ENCODE data around the gene SLC15A1. TPM values are rescaled to one million over a fixed set of nuclear protein-coding genes. Genes with fewer than 3 reads are reported as not detected.

Gene SLC15A1
- polyA plus RNA-seq, 2 of the 4 experiments (the other 2 are of a cell fraction), result 0.04 to 0.09 TPM

- no peak for TF ChIP-seq ZC3H11A (IDR thresholded peaks at IDR 0.05)
- no peak for TF ChIP-seq FOSL2 (IDR thresholded peaks at IDR 0.05)
- no peak for TF ChIP-seq FOSL2 (CRISPR knock-in tag; IDR thresholded peaks at IDR 0.05)
- TF ChIP-seq TFCP2L1 (CRISPR knock-in tag; IDR thresholded peaks at IDR 0.05), result no peak
Measured at GRCh38 chr13:98784666-98785065, 32.2 kb upstream of the SLC15A1 start (continued).

GRCh38 chr13:98783856-98784478 lies 31.5 kb upstream of the SLC15A1 start:
- ChIA-PET CTCF (no interaction called here), POLR2A (no interaction called here)
- no peak overlapping the region for H3K27ac ChIP-seq
- H3K9me3 ChIP-seq, result no peaks in the 10 kb centered on the region
- 0 out of 3 replicates have a peak, but pooled peaks cover 4% of the 10 kb centered on the region for H3K4me1 ChIP-seq
- H3K4me3 ChIP-seq, result no peak overlapping the region
- no peak overlapping the region for H3K4me2 ChIP-seq
- TF ChIP-seq JUNB (IDR thresholded peaks at IDR 0.05) (no peak), FOXS1 (CRISPR knock-in tag; IDR thresholded peaks at IDR 0.05) (no peak)
- ATAC-seq (no peak), FAIRE-seq (no peak), DNase-seq (ENCODE audit: low read depth in 1 of 2, low spot score in 1 of 2) (no peak)
- WGBS (ENCODE audit: missing lambda C conversion rate), result 97% methylated on average over 12 of the region's 12 CpGs

GRCh38 chr13:98782654-98783053 lies 30.2 kb upstream of the SLC15A1 start:
- TF ChIP-seq MAZ (IDR thresholded peaks at IDR 0.05; ENCODE audit: borderline replicate concordance, low read depth, low read length), result no peak
- TF ChIP-seq HOXB13 (CRISPR knock-in tag; IDR thresholded peaks at IDR 0.05; ENCODE audit: low read depth), result no peak
- TF ChIP-seq BHLHE40 (IDR thresholded peaks at IDR 0.05; ENCODE audit: low read depth, low read length), result no peak
- no peak for TF ChIP-seq ZSCAN20 (CRISPR knock-in tag; IDR thresholded peaks at IDR 0.05)
- no peak for TF ChIP-seq CBX8 (IDR thresholded peaks at IDR 0.05)
- no peak for TF ChIP-seq MAFK (IDR thresholded peaks at IDR 0.05; ENCODE audit: partially characterized antibody)
- TF ChIP-seq ESRRA (IDR thresholded peaks at IDR 0.05; ENCODE audit: borderline replicate concordance, low read length), result no peak
- no peak for TF ChIP-seq NPAS2 (CRISPR knock-in tag; IDR thresholded peaks at IDR 0.05; ENCODE audit: borderline replicate concordance)
- TF ChIP-seq PBX3 (IDR thresholded peaks at IDR 0.05), result no peak
- no peak for TF ChIP-seq JUNB (IDR thresholded peaks at IDR 0.05)
- TF ChIP-seq E2F6 (IDR thresholded peaks at IDR 0.05; ENCODE audit: borderline replicate concordance, low read depth), result no peak
- no peak for TF ChIP-seq BCL3 (IDR thresholded peaks at IDR 0.05)
- no peak for TF ChIP-seq EP300 (IDR thresholded peaks at IDR 0.05)
- no peak for TF ChIP-seq HES2 (IDR thresholded peaks at IDR 0.05)
- TF ChIP-seq EHMT2 (IDR thresholded peaks at IDR 0.05; ENCODE audit: low read depth), result no peak
- no peak for TF ChIP-seq FOSB (CRISPR knock-in tag; IDR thresholded peaks at IDR 0.05)
- FAIRE-seq (no peak), DNase-seq (ENCODE audit: low read depth in 1 of 2, low spot score in 1 of 2) (no peak), ATAC-seq (no peak)
- 55% methylated on average over 5 of the region's 5 CpGs for WGBS (ENCODE audit: missing lambda C conversion rate)
- no peak overlapping the region for H3K4me2 ChIP-seq
- CTCF ChIA-PET, result no interaction called here
- POLR2A ChIA-PET, result no interaction called here
- 0 out of 3 replicates have a peak, but pooled peaks cover 4% of the 10 kb centered on the region for H3K4me1 ChIP-seq
- 0 out of 6 replicates have a peak overlapping the region, but pooled peaks of 1 of the 2 experiments have one; percentile 28 for H3K27ac ChIP-seq
- H3K9me3 ChIP-seq, result no peaks in the 10 kb centered on the region
- no peak overlapping the region for H3K4me3 ChIP-seq

Data from A549 (cell line).